Measurements from ENCODE around the gene NRP1.
"Not testable (repeated sequence)": the region's sequence is repeated elsewhere in the genome, so short reads cannot be mapped to it uniquely, and the experiment has no call there.

NRP1 gene

DNA sequence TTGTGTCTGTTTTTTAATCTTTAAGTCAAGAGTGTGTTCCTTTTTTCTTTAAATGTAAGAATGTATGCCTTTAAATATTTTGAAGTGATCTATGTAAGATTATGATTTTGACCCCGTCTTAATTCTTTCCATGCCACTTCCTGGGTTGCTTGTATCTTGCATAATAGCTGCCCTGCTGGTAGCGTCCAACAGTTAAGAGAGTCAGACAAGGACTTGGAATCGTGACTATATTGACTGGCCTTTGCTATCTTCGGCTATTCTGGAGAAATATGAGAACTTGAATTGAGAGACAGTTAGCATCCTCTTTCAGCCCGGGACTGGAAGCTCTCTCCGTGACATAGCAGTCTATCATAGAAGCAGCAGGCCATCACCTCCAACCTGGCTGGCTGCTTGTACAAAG is 13.0 kb downstream of the NRP1 start:
- DNase-seq (ENCODE audit: low read depth in 3 of 3), result no peak

- no peak for DNase-seq (ENCODE audit: low read depth in 3 of 3)
Measured at GRCh38 chr10:33320288-33320687, 14.2 kb downstream of the NRP1 start.

GRCh38 chr10:33315891-33316290 is 18.6 kb downstream of the NRP1 start:
- no peak for DNase-seq (ENCODE audit: low read depth in 3 of 3)

- DNase-seq (ENCODE audit: low read depth in 3 of 3), result no peak
Measured at GRCh38 chr10:33314811-33315561, 19.5 kb downstream of the NRP1 start.

DNA sequence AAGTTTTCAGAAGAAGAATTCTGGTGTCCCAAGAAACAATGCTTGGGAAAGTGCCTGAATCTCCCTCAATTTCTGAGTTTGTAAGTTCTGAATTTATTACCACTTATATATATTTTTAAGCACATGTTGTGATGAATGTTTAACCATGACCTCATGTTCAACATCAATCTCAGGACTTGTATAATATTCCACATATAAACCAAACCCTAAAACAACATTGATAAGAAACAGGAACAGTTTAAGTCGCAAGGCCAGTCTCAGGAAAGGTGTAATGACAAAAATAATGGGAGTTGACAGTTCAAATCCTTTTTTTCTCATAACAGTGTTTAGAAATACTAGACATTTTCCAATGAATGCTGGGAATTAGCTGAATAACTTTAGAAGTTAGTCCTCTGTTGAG is 22.8 kb downstream of the NRP1 start:
- no peak for DNase-seq (ENCODE audit: low read depth in 3 of 3)

DNA sequence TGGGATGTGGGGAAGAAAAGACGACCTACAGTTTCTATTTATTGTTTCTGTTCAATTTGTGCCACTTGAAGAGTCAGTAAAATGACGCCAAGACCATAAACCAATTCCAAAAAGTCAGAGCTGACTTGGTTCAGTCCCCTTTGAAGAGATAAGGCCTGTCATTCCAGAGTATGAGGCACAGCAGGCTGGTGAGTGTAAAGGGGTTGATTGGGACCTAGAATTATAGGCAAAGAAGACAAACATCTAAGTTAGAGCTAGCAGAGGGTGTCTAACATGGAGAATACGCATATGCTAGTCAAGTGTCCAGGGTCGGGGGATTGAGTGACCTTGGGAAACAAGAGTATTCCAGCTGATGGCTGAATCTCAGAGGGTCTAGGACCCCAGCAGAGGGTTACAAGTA is 23.6 kb downstream of the NRP1 start:
- DNase-seq (ENCODE audit: low read depth in 3 of 3), result no peak

DNA sequence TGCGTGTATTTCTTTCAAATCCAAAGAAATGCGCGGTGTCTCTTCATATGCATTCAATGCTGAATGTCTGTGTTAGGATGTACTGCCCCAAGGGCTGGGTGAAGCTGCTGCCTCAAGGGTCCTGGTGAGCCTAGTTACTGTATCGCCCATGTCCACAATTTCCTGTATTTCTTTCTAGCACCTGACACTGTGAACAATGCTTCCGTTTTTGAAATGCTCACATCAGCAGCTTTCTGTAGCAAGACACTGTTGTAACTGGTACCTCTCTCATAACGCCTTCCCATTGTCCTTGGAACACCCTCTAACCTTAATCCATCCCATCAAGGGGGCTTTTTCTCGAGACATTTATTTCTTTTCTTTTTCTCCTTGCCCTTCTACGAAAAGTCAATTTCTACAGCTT is 25.1 kb downstream of the NRP1 start:
- no peak for DNase-seq (ENCODE audit: low read depth in 3 of 3)

DNA sequence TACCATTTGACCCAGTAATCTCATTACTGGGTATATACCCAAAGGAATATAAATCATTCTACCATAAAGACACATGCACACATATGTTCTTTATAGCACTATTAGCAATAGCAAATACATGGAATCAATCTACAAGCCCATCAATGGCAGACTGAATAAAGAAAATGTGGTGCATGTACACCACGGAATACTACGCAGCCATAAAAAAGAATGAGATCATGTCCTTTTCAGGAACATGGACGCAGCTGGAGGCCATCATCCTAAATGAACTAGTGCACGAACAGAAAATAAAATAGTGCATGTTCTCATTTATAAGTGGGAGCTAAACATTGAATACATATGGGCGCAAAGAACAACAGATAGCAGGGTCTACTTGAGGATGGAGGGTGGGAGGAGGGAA is 26.6 kb downstream of the NRP1 start:
- DNase-seq (ENCODE audit: low read depth in 3 of 3), result no peak

GRCh38 chr10:33306701-33307519 is 27.6 kb downstream of the NRP1 start:
- no peak for DNase-seq (ENCODE audit: low read depth in 3 of 3)

DNA sequence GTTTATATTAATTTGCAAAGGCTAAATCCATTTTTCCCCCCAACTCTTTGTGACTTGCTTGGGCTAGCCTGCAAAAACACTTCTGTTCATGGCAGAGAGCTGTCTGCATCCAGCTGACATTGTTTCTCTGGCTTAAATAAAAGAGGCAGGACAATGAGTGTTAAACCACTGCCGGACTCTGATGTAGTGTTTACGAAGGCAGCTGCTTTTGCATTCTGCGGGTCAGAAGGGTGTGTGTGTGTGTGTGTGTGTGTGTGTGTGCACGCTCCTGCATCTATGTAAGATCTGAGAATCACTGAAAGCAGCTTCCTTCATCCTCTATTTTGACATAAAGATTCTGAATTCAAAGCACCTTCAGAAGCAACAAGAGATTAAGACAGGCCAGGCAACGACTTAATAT is 28.3 kb downstream of the NRP1 start:
- DNase-seq (ENCODE audit: low read depth in 3 of 3), result no peak

- no peak for DNase-seq (ENCODE audit: low read depth in 3 of 3)
Measured at GRCh38 chr10:33304423-33305225, 29.8 kb downstream of the NRP1 start.

DNA sequence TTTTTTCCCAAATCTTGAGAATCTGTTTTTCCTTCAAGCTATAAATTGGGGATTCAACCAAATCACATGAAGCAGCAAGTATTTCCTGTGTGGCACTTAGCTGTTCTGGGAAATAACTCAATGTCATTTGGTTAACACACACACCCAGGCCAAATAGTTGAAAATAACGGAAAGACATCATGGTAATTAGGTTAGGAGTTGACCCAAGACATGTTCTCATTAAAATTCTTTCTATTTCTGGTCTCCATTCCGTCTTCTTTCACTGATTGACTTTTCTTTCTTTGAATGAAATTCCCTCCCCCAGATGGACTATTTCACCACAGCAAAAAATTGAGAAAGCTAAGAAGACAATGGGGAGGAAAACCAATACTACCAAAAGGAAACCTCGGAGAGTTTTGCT is 30.5 kb downstream of the NRP1 start:
- no peak for DNase-seq (ENCODE audit: low read depth in 3 of 3)

GRCh38 chr10:33302208-33302829 is 32.1 kb downstream of the NRP1 start:
- DNase-seq (ENCODE audit: low read depth in 3 of 3), result no peak

DNA sequence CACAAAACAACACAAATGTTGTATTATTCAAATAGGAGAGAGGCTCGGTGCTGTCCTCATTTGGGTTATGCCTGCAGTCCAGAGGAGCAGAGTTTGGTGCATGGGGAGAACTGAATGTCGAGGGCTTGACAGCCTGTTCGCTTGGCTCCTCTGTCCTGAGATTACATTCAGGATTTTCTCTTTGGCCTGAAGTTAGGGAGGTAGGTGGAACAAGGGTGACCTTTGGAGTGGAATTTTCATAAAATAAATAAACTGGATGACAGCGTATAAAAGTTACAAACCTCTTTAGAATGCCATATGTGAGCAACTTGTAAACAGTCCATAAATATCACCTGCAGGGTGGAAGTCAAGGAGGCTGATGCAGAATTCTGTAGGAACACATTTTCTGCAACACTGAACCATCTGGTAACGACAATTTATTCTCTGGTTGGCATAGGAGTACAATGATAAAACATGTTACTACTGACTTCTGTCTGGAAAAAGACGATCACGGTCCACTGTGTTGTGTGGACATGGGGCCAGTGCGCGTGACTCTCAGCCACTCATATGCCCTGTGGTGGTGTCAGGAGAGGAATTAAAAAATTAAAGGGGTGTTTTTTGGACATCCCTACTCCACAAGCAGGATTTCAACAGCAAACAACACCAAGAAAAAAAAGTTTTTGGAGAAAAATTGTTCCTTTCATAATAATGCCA is 33.2 kb downstream of the NRP1 start:
- no peak for DNase-seq (ENCODE audit: low read depth in 3 of 3)

DNA sequence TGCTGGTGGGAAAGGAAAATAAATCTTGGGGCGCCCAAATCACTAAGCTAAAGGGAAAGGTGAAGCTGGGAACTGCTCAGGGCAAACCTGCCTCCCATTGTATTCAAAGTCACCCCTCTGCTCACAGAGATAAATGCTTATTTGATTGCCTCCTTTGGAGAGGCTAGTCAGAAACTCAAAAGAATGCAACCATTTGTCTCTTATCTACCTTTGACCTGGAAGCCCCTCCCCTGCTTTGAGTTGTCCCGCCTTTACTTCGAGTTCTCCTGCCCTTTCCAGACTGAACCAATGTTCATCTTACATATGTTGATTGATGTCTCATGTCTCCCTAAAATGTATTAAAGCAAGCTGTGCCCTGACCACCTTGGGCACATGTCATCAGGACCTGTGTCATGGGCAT is 33.9 kb downstream of the NRP1 start:
- DNase-seq (ENCODE audit: low read depth in 3 of 3), result not testable (repeated sequence)

- DNase-seq (ENCODE audit: low read depth in 3 of 3), result no peak
Measured at GRCh38 chr10:33298893-33299292, 35.6 kb downstream of the NRP1 start.

- no peak for DNase-seq (ENCODE audit: low read depth in 3 of 3)
Measured at GRCh38 chr10:33298110-33298509, 36.4 kb downstream of the NRP1 start.

- no peak for DNase-seq (ENCODE audit: low read depth in 3 of 3)
Measured at GRCh38 chr10:33295851-33296250, 38.6 kb downstream of the NRP1 start.

DNA sequence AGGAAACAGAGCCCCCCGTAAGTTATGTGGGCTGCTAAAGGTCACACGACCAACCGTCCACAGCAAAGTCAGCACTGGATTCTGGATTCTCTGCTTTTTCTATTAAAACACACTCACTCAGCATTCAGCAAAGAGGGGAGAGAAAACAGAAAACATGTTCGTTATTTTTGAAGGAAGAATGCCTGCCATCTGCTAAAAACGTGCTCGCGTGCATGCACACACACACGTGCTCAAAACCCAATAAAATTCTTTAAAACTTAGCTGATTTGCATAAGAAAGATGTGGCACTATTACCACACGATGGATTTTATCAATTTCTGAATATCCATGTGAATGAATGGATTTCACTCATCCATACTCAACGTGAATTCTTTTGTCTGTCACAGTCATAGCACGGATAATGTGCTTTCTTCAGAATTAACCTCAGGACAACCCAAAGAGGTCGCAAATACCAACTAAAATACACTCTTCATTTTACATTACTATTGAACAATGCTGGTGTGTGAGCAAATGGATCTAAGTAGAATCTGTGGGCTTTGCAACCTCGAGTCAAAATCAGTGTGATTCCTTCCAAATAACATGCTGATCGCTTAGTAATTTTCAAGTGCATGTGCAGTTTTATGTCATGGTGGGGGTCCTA is 40.8 kb downstream of the NRP1 start:
- DNase-seq (ENCODE audit: low read depth in 3 of 3), result no peak

GRCh38 chr10:33293076-33293475 is 41.4 kb downstream of the NRP1 start:
- DNase-seq (ENCODE audit: low read depth in 3 of 3), result no peak

DNA sequence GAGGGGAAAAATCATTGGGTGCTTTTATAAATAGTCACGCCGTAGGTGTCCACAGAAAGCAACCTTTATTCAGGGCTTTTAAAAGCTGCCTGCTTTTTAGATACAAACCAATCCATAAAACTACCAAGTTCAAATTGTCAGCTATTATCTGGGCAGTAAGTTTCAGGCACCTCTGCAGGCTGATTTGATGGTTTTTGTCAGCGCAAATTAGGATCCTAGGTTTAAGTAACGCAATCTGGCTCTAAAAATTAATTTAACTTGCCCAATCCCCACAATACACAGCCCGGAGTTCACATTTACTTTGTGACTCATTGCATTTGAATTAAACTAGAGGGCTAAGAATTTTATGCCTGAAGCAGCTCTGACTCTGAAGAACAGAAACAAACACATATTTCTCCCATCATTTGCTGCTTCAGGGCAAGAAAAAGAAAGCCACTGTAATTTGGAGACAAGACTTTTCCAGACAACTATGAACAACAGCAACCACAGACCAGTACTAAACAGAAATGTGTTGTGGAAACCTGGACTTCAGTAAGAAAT is 43.3 kb downstream of the NRP1 start:
- DNase-seq (ENCODE audit: low read depth in 3 of 3), result no peak

Data from stimulated activated CD4-positive, alpha-beta T cell treated with anti-CD3 and anti-CD28 coated beads, TNF-alpha, amount 100 ng/mL, for 4 hours (primary cell).